ENCODE results near the gene IGFBP1. TPM values are rescaled to one million over a fixed set of nuclear protein-coding genes. Genes with fewer than 3 reads are reported as not detected.
"Not testable (repeated sequence)": the region's sequence is repeated elsewhere in the genome, so short reads cannot be mapped to it uniquely, and the experiment has no call there.

IGFBP1 gene
- 0.48 TPM in 1 of 2 replicates, not detected in the other for total RNA-seq (2014; rRNA removed; shearing (Covaris generic))
- polyA plus RNA-seq (2015; cell fraction: cytosol; rRNA removed): 0.08 TPM in 1 of 2 replicates, not detected in the other
- polyA plus RNA-seq (2015; cell fraction: nucleus; rRNA removed): 0.20 and 0.74 TPM in 2 replicates

- DNase-seq (ENCODE audit: low read depth): no peak
These were observed at the start of gene IGFBP1 for GRCh38 chr7:45888185-45888992. IGFBP1 (plus strand) TSS chr7:45888488; CDS start chr7:45888653, 165 bp downstream.

- not testable (repeated sequence) for DNase-seq (ENCODE audit: low read depth)
These were observed 49.4 kb upstream of the IGFBP1 start for GRCh38 chr7:45838852-45839251.

GRCh38 chr7:45841926-45842717 is 46.2 kb upstream of the IGFBP1 start:
- not testable (repeated sequence) for DNase-seq (ENCODE audit: low read depth)

GRCh38 chr7:45846536-45846935 is 41.8 kb upstream of the IGFBP1 start:
- not testable (repeated sequence) for DNase-seq (ENCODE audit: low read depth)

- DNase-seq (ENCODE audit: low read depth): not testable (repeated sequence)
These were observed 39.6 kb upstream of the IGFBP1 start for GRCh38 chr7:45848734-45849133.

- DNase-seq (ENCODE audit: low read depth): not testable (repeated sequence)
These were observed 35.3 kb upstream of the IGFBP1 start for GRCh38 chr7:45852984-45853383.

- not testable (repeated sequence) for DNase-seq (ENCODE audit: low read depth)
These were observed 34.8 kb upstream of the IGFBP1 start for GRCh38 chr7:45853491-45853890.

- peak; percentile 26 for DNase-seq (ENCODE audit: low read depth)
These were observed 32.6 kb upstream of the IGFBP1 start for GRCh38 chr7:45855680-45856079.

GRCh38 chr7:45856888-45857287 is 31.4 kb upstream of the IGFBP1 start:
- not testable (repeated sequence) for DNase-seq (ENCODE audit: low read depth)

GRCh38 chr7:45863715-45864114 is 24.6 kb upstream of the IGFBP1 start:
- DNase-seq (ENCODE audit: low read depth): no peak

- DNase-seq (ENCODE audit: low read depth): no peak
These were observed 22.5 kb upstream of the IGFBP1 start for GRCh38 chr7:45865594-45866410.

- DNase-seq (ENCODE audit: low read depth): no peak
These were observed 20.8 kb upstream of the IGFBP1 start for GRCh38 chr7:45867471-45867870.

- peak; percentile 65 for DNase-seq (ENCODE audit: low read depth)
These were observed 18.9 kb upstream of the IGFBP1 start for GRCh38 chr7:45869426-45869825.

GRCh38 chr7:45872116-45873034 is 15.9 kb upstream of the IGFBP1 start:
- no peak for DNase-seq (ENCODE audit: low read depth)

GRCh38 chr7:45873035-45873354 is 15.3 kb upstream of the IGFBP1 start, which contains the start of gene CCDC201:
CCDC201 (minus strand) TSS chr7:45873082; CDS start chr7:45873007, 75 bp downstream.
- no peak for DNase-seq (ENCODE audit: low read depth)

- no peak for DNase-seq (ENCODE audit: low read depth)
These were observed 14.9 kb upstream of the IGFBP1 start for GRCh38 chr7:45873355-45873754.

- DNase-seq (ENCODE audit: low read depth): peak; percentile 93
These were observed 13.7 kb upstream of the IGFBP1 start for GRCh38 chr7:45874408-45875131.

GRCh38 chr7:45876519-45876918 is 11.8 kb upstream of the IGFBP1 start:
- DNase-seq (ENCODE audit: low read depth): no peak

- no peak for DNase-seq (ENCODE audit: low read depth)
These were observed 9.7 kb upstream of the IGFBP1 start for GRCh38 chr7:45878457-45879144.
